ENCODE measurements around the gene PADI6. TPM values are rescaled to one million over a fixed set of nuclear protein-coding genes. Genes with fewer than 3 reads are reported as not detected.

PADI6 gene
- total RNA-seq, 1 experiment from 2014 or later, result not detected

- POLR2A ChIA-PET, result no interaction called here
- no peaks in the 10 kb centered on the region for H3K27me3 Mint-ChIP-seq (ENCODE audit: insufficient read depth, unreplicated experiment)
- no peak overlapping the region for H3K4me3 Mint-ChIP-seq (ENCODE audit: unreplicated experiment)
- intact Hi-C loops (cut with micrococcal nuclease), result no loop called here
- no peaks in the 10 kb centered on the region for H3K9me3 Mint-ChIP-seq (ENCODE audit: unreplicated experiment)
- CTCF ChIA-PET, result interaction anchor here (0.7 to 2.0 kb wide), 2 partner anchors 77 to 195 kb away, joined by 3 to 4 read pairs; no protein-coding TSS in a partner anchor
- H3K36me3 Mint-ChIP-seq (ENCODE audit: insufficient read depth, unreplicated experiment), result peaks cover 99% of the 10 kb centered on the region
- peak overlapping the region; percentile 23 for H3K27ac Mint-ChIP-seq (ENCODE audit: low read depth, unreplicated experiment)
- DNase-seq (ENCODE audit: unreplicated experiment), result no peak
- no peak for TF ChIP-seq CTCF (IDR thresholded peaks at IDR 0.05; ENCODE audit: unreplicated experiment)
- no TSS peak for BruUV-seq (replicated peaks)
- H3K4me1 Mint-ChIP-seq (ENCODE audit: insufficient read depth, unreplicated experiment), result no peaks in the 10 kb centered on the region
These were observed 40.3 kb downstream of the PADI6 start for GRCh38 chr1:17412093-17412870.

- Mint-ChIP-seq H3K27ac (ENCODE audit: low read depth, unreplicated experiment) (no peak overlapping the region), H3K9me3 (ENCODE audit: unreplicated experiment) (no peaks in the 10 kb centered on the region), H3K4me1 (ENCODE audit: insufficient read depth, unreplicated experiment) (no peaks in the 10 kb centered on the region), H3K36me3 (ENCODE audit: insufficient read depth, unreplicated experiment) (peaks cover 99% of the 10 kb centered on the region), H3K27me3 (ENCODE audit: insufficient read depth, unreplicated experiment) (no peaks in the 10 kb centered on the region), H3K4me3 (ENCODE audit: unreplicated experiment) (no peak overlapping the region)
- POLR2A ChIA-PET, result no interaction called here
- CTCF ChIA-PET, result interaction anchor here (0.7 kb wide), 1 partner anchor 1855 kb away, joined by 5 read pairs; no protein-coding TSS in a partner anchor
- no peak for TF ChIP-seq CTCF (IDR thresholded peaks at IDR 0.05; ENCODE audit: unreplicated experiment)
- no TSS peak for BruUV-seq (replicated peaks)
- intact Hi-C loops (cut with micrococcal nuclease), result no loop called here
- no peak for DNase-seq (ENCODE audit: unreplicated experiment)
These were observed 42.0 kb downstream of the PADI6 start for GRCh38 chr1:17414022-17414421.

GRCh38 chr1:17416389-17416788 is 44.4 kb downstream of the PADI6 start:
- Mint-ChIP-seq H3K4me3 (ENCODE audit: unreplicated experiment) (no peak overlapping the region), H3K36me3 (ENCODE audit: insufficient read depth, unreplicated experiment) (peaks cover 99% of the 10 kb centered on the region), H3K4me1 (ENCODE audit: insufficient read depth, unreplicated experiment) (no peaks in the 10 kb centered on the region), H3K9me3 (ENCODE audit: unreplicated experiment) (no peaks in the 10 kb centered on the region), H3K27me3 (ENCODE audit: insufficient read depth, unreplicated experiment) (no peaks in the 10 kb centered on the region), H3K27ac (ENCODE audit: low read depth, unreplicated experiment) (no peak overlapping the region)
- ChIA-PET CTCF (interaction anchor here (1.1 kb wide), 1 partner anchor 190 kb away, joined by 5 read pairs; no protein-coding TSS in a partner anchor), POLR2A (no interaction called here)
- no TSS peak for BruUV-seq (replicated peaks)
- DNase-seq (ENCODE audit: unreplicated experiment), result no peak
- intact Hi-C loops (cut with micrococcal nuclease), result no loop called here
- no peak for TF ChIP-seq CTCF (IDR thresholded peaks at IDR 0.05; ENCODE audit: unreplicated experiment)

GRCh38 chr1:17419626-17420328 is 47.8 kb downstream of the PADI6 start:
- peak; percentile 99 for TF ChIP-seq CTCF (IDR thresholded peaks at IDR 0.05; ENCODE audit: unreplicated experiment)
- Mint-ChIP-seq H3K4me1 (ENCODE audit: insufficient read depth, unreplicated experiment) (no peaks in the 10 kb centered on the region), H3K4me3 (ENCODE audit: unreplicated experiment) (no peak overlapping the region), H3K9me3 (ENCODE audit: unreplicated experiment) (no peaks in the 10 kb centered on the region), H3K27ac (ENCODE audit: low read depth, unreplicated experiment) (no peak overlapping the region), H3K36me3 (ENCODE audit: insufficient read depth, unreplicated experiment) (peaks cover 96% of the 10 kb centered on the region), H3K27me3 (ENCODE audit: insufficient read depth, unreplicated experiment) (no peaks in the 10 kb centered on the region)
- CTCF ChIA-PET, result interaction anchor here (0.7 to 1.7 kb wide), 12 partner anchors 11 to 1174 kb away, joined by 3 to 12 read pairs (median 4); no protein-coding TSS in a partner anchor
- no TSS peak for BruUV-seq (replicated peaks)
- POLR2A ChIA-PET, result interaction anchor here (0.7 kb wide), 1 partner anchor 204 kb away, joined by 3 read pairs; no protein-coding TSS in a partner anchor
- DNase-seq (ENCODE audit: unreplicated experiment), result peak; percentile 48
- intact Hi-C loops (cut with micrococcal nuclease), result loop anchor here (1.0 to 5.0 kb wide), 2 partner anchors 68 to 187 kb away; no protein-coding TSS in a partner anchor
